ENCODE results near the gene STC2.
"Not testable (repeated sequence)": the region's sequence is repeated elsewhere in the genome, so short reads cannot be mapped to it uniquely, and the experiment has no call there.

The STC2 gene

DNA sequence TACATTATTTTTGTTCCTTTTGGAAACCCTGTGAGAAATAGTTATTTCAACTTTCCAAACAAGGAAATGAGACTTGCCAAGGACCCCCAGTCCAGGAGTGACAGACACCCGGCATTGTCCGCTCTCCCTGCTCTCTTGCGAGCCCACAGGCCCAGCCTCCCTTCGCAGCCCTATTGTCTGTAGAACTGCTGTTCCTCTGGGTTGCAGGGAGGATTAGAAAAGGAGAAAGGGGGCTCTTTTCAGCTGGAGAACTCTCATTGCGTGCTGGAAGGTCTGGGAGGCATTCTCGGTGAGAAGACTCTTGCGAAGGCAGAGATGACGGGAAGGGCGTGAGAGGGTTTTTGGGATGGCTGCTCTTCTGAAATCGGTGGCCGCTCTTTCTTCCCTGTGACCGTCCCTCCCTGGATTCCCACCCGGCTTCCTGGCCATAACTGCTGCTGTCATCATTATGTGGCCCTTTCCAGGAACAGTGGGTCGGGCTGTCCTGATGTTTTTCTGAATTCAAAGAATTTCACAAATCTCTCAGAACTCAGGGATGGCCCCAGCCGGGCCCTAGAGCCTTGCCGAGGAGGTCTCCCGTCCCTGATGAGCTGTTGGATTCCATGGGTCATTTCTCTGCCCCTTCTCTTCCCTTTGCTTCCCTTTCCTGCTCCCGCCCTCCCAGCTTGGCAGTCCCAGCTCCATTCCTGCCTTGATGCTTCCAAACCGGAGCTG is 29.8 kb downstream of the STC2 start:
- no peak for FAIRE-seq
- DNase-seq (ENCODE audit: insufficient read length, low spot score), result no peak

DNA sequence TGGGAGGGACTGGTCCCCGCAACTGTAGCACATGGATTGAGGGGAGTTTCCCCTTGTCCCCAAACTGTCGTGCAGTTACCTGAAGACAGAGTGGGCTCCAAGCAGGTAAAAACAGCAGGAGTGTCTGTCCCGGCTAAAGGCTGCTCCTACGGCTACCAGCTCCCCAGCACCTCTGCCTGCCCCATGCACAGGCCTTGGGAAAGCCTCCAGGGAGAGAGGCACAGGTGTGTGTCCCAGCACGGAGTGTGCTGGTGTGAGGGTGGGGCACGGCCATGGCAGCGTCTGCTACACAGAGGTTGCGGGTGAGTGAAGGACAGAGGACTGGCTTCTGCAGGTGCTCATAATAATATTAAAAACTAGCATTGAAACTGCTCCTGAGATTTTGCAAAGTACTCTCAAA is 30.4 kb downstream of the STC2 start:
- DNase-seq (ENCODE audit: insufficient read length, low spot score) (no peak), FAIRE-seq (no peak)

DNA sequence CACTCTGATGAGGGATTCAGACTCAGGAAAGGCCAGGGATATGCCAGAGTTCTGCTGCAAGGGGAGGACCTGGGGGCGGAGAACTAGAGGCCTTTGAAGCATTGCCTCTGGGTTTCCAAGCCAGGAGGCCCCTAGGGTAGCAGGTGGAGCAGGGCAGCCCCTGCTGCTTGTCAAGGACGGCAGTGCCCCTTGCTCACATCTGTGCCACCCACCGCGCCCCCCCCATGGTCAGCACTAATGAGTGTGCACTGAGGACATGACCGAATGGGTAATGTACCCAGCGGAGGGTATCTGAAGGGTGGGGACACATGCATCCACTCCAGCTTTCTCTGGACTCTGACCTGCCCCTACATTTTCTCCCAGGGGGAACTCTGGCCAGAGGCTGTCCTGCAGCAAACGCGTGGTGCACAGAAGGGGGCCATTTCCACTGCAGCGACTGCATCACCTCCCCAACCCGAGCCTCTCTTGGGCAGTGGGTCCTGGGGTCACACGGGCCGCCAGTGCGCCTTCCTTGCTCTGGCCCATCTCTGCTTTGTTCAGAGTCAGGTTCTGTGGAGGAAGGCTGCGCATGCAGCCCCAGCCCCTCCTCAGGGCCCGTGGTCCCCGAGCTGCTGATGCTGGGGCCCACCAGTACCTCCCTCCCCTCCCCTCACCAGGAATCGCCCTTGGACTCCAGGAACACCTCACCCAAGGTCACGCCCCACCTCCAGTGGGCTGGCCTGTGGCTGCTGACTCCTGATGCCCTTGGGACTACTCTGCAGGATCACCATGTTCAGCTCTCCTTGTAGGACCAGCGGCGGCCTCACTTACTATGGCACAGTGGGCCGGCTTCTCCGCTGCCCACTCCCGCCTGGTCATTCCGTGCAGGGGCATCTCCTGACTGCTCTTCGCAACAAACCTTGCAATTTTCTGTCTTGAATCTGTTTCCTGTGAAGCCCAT is 31.2 kb downstream of the STC2 start:
- no peak for DNase-seq (ENCODE audit: insufficient read length, low spot score)
- FAIRE-seq, result no peak

GRCh38 chr5:173295796-173296195 is 32.4 kb downstream of the STC2 start:
- DNase-seq (ENCODE audit: insufficient read length, low spot score), result no peak
- FAIRE-seq, result no peak

DNA sequence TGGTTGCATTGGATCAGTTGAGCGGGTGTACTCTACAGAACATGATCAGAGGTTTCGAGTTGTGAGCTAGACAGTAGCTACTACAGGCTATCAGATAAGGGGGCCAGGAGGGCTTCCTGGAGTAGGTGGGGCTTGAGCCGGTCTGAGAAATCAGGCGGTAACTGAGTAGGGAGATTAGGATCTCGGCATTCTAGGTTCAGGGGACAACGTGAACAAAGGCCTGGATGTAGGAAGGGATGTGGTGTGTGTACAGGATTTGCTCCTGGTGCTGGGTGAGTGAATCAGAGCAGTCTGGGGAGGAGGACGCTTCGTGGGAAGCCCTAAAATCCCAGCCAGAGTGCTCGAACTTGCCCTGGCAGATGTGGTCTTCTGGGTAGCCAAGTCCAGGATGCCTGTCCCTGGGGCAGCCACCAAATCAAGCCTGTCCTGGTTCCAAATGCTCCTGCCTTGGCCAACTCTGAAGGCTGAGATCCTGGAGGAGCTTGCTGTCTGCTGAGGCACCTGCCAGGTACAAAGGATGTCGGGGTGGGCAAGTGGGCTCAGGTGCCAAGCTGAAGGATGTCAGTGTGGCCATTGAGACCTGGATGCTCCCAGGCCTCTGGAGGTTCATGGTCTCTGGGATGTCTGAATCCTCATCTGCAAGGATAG is 33.4 kb downstream of the STC2 start:
- FAIRE-seq, result no peak
- no peak for DNase-seq (ENCODE audit: insufficient read length, low spot score)

DNA sequence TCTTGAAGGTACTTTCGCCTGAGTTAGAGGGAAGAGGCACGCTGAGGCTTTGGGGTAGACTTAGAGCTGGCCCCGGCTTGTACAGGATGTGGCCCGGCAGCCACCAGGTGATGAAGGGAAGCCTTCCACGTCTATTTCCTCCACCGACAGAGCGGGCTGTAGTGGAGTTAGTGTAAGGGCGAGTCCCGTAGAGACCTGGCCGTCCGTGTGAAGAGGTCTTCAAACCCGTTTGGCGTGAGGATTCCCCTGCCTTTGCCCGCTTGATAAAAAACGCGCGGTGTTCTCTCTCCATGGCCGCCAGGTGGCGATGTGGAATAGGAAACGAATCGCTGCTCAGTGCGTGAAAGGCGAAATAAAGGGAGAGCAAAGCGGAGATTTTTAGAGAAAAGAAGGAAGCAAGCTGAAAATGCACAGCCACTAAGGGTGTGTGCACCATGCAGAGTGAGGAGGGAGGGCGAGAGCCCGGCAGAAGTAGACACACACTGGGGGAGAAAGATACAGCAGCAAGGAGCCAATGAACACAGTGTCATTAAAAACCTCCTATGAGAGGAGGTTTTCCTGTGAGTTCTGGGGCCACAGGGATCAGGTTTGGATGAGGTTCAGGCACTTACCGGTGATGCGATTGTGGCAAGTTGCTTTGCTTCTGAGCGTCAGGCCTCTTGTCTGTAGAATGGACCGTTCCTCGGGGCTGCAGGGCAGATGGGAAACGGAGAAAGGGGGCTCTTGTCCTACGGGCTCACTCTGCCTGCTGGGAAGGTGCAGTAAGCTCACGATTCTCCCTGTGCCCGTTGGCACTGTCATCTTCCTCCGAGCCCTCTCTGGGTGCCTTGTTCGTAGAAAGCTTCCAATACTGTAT is 34.2 kb downstream of the STC2 start:
- FAIRE-seq, result peak; percentile 58
- DNase-seq (ENCODE audit: insufficient read length, low spot score), result peak; percentile 78

DNA sequence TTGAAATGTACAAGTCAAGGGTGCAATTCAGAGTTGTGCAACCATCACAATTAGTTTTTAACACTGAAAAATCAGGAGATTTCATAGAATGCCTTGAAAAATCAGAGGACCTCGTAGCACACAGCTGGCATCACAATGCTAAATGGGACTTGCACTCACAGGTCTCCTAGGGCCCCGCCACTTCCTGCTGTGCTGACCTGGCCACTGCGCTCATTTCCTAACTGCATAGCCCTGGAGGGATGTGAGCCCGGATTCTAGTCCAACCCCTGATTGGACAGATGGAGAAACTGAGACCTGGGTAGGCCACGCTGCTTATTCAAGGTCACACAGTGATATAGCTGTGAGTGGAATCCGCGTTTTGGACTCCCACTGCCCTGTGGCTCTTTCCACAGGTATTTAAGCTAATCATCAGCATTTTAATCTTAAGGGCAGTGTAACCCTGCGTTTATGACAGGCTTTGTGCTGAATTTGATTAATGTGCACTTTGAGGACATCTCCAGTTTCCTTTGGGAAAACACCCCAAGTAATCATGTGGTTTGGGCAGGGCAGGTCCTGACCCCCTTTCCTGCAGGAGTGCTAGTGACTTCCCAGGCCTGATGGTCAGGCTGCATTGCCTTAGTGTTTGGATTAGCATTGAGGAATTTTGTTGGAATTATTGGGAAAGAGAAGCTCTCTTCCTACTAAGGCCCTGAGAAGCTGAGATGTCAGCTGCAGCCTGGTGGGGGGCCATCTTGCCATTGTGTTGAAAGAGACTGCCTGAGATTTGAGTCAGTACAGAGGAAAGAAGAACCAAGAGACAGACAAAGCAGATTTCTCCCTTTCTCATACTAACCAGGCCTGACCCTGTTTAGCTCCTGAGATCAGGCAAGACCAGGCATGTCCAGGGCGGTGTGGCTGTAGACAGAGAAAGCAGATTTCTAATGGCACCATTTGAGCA is 36.2 kb downstream of the STC2 start:
- FAIRE-seq, result no peak
- peak; percentile 56 for DNase-seq (ENCODE audit: insufficient read length, low spot score)

- no peak for DNase-seq (ENCODE audit: insufficient read length, low spot score)
- FAIRE-seq, result no peak
Measured at GRCh38 chr5:173290477-173291131, 37.6 kb downstream of the STC2 start.

DNA sequence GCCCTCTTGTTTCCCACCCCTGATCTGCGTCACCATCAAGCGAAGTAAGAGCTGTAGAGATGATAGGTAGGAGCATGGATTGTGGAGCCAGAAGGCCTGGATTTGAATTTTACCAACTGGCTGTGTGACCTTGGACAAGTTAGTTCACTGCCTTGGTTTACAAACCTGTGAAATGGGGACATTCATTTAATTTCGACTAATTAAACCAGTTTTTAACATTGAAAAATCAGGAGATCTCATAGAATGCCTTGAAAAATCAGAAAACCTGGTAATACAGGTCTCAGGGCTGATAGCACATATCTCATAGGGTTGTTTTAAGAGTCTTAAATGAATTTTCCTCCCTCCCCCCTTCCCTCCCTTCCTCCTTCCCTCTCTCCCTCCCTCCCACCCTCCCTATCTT is 38.8 kb downstream of the STC2 start:
- FAIRE-seq (no peak), DNase-seq (ENCODE audit: insufficient read length, low spot score) (no peak)

- FAIRE-seq (no peak), DNase-seq (ENCODE audit: insufficient read length, low spot score) (no peak)
Measured at GRCh38 chr5:173288632-173289031, 39.6 kb downstream of the STC2 start.

DNA sequence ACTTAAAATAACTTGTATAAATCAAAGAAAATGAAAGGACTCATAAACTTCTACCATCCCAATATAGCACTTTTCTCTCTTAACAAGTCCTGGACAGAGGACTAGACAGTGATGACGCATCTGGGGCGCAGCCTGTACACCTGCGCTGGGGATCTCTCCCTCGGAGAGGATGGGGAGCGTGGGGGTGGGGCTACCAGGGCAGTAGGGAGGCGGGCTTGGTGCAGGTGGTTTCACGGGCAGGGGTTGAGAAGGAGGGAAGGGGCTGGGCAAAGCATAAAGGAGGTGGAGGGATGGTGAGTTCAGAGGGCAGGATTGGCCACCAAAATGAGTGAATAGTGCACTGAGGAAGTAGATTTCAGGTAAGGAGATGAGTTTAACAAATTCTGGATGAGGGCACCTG is 41.1 kb downstream of the STC2 start:
- DNase-seq (ENCODE audit: insufficient read length, low spot score) (no peak), FAIRE-seq (no peak)

GRCh38 chr5:173284343-173284958 is 43.8 kb downstream of the STC2 start:
- DNase-seq (ENCODE audit: insufficient read length, low spot score), result not testable (repeated sequence)
- FAIRE-seq, result peak; percentile 78

DNA sequence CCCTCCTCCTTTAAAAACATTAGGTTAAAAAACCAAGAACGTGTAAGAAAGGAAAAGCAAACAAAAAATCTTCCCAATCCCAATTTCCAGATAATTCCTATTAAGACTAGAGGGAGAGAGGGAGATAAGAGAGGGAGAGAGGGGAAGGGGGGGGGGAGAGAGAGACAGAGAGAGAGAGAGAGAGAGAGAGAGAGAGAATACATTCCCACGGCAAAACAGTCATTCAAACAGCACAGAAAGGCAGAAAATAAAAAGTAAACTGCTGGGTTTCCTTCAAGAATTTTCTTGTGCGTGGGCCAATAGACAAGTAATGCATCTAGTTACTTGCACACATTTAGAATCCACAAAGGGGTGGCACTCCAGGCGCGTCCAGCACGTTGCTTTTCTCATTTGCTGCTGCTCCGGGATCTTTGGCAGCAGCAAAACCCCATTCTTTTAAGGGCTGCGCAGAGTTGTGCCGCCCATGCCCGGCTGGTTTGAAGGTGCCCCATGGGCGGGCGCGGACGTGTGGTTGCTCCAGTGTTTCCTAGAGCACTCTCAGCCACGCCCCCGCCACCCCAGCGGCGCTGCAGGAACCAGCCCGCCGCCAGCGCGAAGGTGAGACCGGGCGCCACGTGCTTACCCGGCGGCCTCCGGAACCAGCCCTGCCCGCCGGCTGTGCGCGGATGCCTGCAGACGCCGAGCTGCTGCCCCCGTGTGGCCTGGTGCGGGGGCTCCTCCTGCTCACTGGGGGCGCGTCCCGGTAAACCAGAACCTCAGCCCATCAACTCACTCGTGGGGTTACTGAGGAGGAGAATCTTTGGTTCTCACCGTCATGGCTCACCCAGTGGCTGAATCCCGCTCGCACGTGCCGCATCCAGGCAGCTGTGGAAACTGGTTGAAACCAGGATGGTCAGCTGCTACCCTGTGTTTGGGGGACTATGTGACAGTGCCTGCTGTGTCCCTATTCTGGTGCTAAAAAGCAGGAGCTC is 44.6 kb downstream of the STC2 start:
- peak; percentile 45 for DNase-seq (ENCODE audit: insufficient read length, low spot score)

DNA sequence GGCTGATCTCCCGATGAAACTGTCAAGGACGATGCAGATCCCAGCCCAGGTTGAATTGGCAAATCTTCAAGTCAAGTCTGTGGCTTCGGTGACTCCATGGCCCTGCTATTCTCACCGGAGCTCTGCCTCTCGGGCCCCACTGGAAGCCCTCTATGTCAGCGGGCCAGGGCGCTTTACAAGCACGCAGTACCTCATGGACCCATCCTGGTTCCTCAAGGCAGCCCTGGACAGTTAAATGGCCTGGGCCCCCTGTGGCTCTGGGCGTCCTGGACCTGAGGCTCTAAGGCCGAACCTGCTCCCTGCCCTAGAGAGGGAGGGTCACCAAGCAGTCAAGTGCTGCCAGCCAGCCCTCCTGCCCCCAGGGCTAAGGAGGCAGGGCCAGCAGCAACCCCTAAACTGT is 45.3 kb downstream of the STC2 start:
- no peak for DNase-seq (ENCODE audit: insufficient read length, low spot score)

More for the DNA sequence above, 44.6 kb downstream of the STC2 start:
- no peak for FAIRE-seq

DNA sequence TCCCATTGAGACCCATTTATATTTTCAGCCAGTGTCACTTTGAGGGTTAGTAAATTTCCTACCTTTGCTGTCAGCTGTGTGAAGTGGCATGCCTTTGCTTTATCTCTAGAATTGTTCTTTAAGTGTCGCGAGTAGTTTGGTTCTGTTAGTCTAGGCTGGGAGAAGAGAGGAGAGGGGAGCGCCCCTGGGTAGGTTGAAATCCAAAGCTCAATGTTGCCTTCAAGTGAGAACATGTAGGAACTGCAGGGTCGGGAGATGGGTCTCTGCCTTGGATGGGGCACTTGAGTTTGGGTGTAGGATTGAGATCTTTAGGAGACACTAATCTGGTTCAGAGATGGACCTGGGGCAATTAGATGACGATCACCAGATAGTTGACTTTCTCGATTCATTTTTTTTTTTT is 46.3 kb downstream of the STC2 start:
- DNase-seq (ENCODE audit: insufficient read length, low spot score), result peak; percentile 46
- no peak for FAIRE-seq

More for the DNA sequence above, 45.3 kb downstream of the STC2 start:
- no peak for FAIRE-seq

GRCh38 chr5:173279166-173279565 is 49.0 kb downstream of the STC2 start:
- DNase-seq (ENCODE audit: insufficient read length, low spot score), result no peak
- FAIRE-seq, result no peak

DNA sequence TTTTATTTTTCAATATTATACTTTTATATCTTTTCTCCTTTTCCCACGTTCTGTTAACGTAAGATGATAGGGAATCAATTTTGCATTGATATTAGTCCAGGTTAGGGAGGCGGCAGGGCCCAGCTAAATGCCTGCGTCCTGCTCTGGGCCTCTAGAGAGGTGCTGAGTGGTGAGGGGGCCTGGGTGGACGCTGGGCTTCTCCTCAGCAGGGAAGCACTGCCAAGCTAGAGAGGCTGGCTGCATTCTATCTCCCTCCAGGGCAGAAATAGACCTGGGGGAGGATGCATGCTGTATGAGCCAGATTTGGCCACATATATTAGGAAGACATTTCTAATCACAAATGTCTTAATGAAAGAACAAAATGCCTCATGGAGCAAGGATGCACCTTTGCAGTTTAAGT is 49.6 kb downstream of the STC2 start:
- FAIRE-seq, result no peak
- DNase-seq (ENCODE audit: insufficient read length, low spot score), result no peak
